GM06990 (cell line): Measurements from ENCODE around the gene SLC35A4.
"Not testable (repeated sequence)": the region's sequence is repeated elsewhere in the genome, so short reads cannot be mapped to it uniquely, and the experiment has no call there.

Source experiments
- DNase-seq: peaks from one replicate; pipeline ENCODE4 v3.0.0-alpha.2; 2011; ENCODE audit not compliant: insufficient read length; ENCODE audit errors: extremely low read depth
- H3K27me3 ChIP-seq: replicated peaks from 2 replicates; pipeline ENCODE4 v1.6.0; 2011; ENCODE audit warnings: low read length; ENCODE audit not compliant: control insufficient read depth, insufficient read depth
- H3K36me3 ChIP-seq: 2 replicates; pipeline ENCODE4 v1.5.1; 2011; ENCODE audit warnings: low read length; ENCODE audit not compliant: control insufficient read depth, insufficient read depth
- H3K4me3 ChIP-seq: replicated peaks from 2 replicates; pipeline ENCODE4 v1.5.1; 2011; ENCODE audit warnings: low read depth, mild to moderate bottlenecking, control low read depth, low read length
- CTCF ChIP-seq: IDR thresholded peaks from 2 replicates; pipeline ENCODE4 v1.5.1; 2011; ENCODE audit warnings: low read length, control low read depth, mild to moderate bottlenecking, inconsistent platforms; ENCODE audit not compliant: insufficient read depth, poor library complexity, severe bottlenecking

SLC35A4 gene

GRCh38 chr5:140595538-140596300, 31.1 kb downstream of the SLC35A4 start:
- TF ChIP-seq CTCF, result no peak
- Histone ChIP-seq H3K27me3 (no peaks in the 10 kb centered on the region), H3K36me3 (no peaks in the 10 kb centered on the region), H3K4me3 (no peak overlapping the region)
- DNase-seq, result no peak

GRCh38 chr5:140596321-140596741, 31.7 kb downstream of the SLC35A4 start:
- H3K36me3 ChIP-seq, result no peaks in the 10 kb centered on the region
- no peak for TF ChIP-seq CTCF
- DNase-seq, result no peak
- no peak overlapping the region for H3K4me3 ChIP-seq
- H3K27me3 ChIP-seq, result no peaks in the 10 kb centered on the region

GRCh38 chr5:140598836-140599235, 34.2 kb downstream of the SLC35A4 start:
- H3K27me3 ChIP-seq, result no peaks in the 10 kb centered on the region
- no peak overlapping the region for H3K4me3 ChIP-seq
- no peak for TF ChIP-seq CTCF
- no peaks in the 10 kb centered on the region for H3K36me3 ChIP-seq
- no peak for DNase-seq

- Histone ChIP-seq H3K36me3 (no peaks in the 10 kb centered on the region), H3K4me3 (no peak overlapping the region), H3K27me3 (no peaks in the 10 kb centered on the region)
- DNase-seq, result no peak
- TF ChIP-seq CTCF, result no peak
These were observed 35.5 kb downstream of the SLC35A4 start for GRCh38 chr5:140600096-140600495.

GRCh38 chr5:140602147-140602546, 37.5 kb downstream of the SLC35A4 start:
- TF ChIP-seq CTCF, result no peak
- DNase-seq, result no peak
- H3K4me3 ChIP-seq, result no peak overlapping the region
- no peaks in the 10 kb centered on the region for H3K36me3 ChIP-seq
- no peaks in the 10 kb centered on the region for H3K27me3 ChIP-seq

GRCh38 chr5:140603446-140603698, 38.7 kb downstream of the SLC35A4 start:
- H3K27me3 ChIP-seq, result not testable (repeated sequence)

More at GRCh38 chr5:140603446-140603698, 38.7 kb downstream of the SLC35A4 start:
- not testable (repeated sequence) for H3K36me3 ChIP-seq, DNase-seq, H3K4me3 ChIP-seq
